IMR-90 (cell line): Measurements from ENCODE around the gene ARAP3. TPM values are rescaled to one million over a fixed set of nuclear protein-coding genes. Genes with fewer than 3 reads are reported as not detected.

ENCODE experiments used
- ATAC-seq: fragments of 200-7000 bp; cut with Tn5 transposase; 2 replicates; pipeline ENCODE4 v1.9.1; 2020; ENCODE audit warnings: low read depth, mild to moderate bottlenecking, moderate library complexity
- BruUV-seq: library from RNA; stranded (reverse); fragments of 400-500 nt; replicated peaks from 2 replicates; lab custom pipeline; 2021; lab: Mats Ljungman, UMichigan
- CTCF ChIA-PET: fragments of 300-600 bp; formaldehyde crosslinking; extraction: SDS; loops from one replicate; lab custom pipeline; 2021; ENCODE audit warnings: antibody characterized with exemption; lab: Yijun Ruan, JAX
- POLR2A ChIA-PET: fragments of 300-600 bp; sonication (Branson Sonifier 250); formaldehyde crosslinking; loops from one replicate; lab custom pipeline; 2022; ENCODE audit warnings: antibody characterized with exemption; ENCODE audit not compliant: unreplicated experiment; lab: Charles Lee
- DNase-seq: peaks from one replicate; pipeline ENCODE4 v3.0.0; 2013
- H2AFZ ChIP-seq: replicated peaks from 2 replicates; pipeline ENCODE3; 2013; ENCODE audit warnings: low read length, mild to moderate bottlenecking; ENCODE audit not compliant: poor library complexity
- H2AK5ac ChIP-seq: 2 replicates; pipeline ENCODE4 v1.6.1; 2013; ENCODE audit warnings: low read depth, low read length, inconsistent platforms
- H2AK9ac ChIP-seq: replicated peaks from 2 replicates; pipeline ENCODE3; 2013; ENCODE audit warnings: mild to moderate bottlenecking, low read depth, low read length, moderate library complexity; ENCODE audit not compliant: poor library complexity
- H2BK120ac ChIP-seq: 2 replicates; pipeline ENCODE4 v1.6.1; 2013; ENCODE audit warnings: low read depth, low read length, inconsistent platforms
- H2BK15ac ChIP-seq: 3 replicates; pipeline ENCODE4 v1.6.1; 2013; ENCODE audit warnings: low read depth, low read length, inconsistent platforms
- H2BK20ac ChIP-seq: 2 replicates; pipeline ENCODE4 v1.6.1; 2013; ENCODE audit warnings: low read depth, mild to moderate bottlenecking, inconsistent platforms, low read length, moderate library complexity
- H2BK5ac ChIP-seq: 2 replicates; pipeline ENCODE4 v1.6.1; 2013; ENCODE audit warnings: mild to moderate bottlenecking, low read depth, low read length, inconsistent platforms; ENCODE audit not compliant: poor library complexity, severe bottlenecking
- H3K14ac ChIP-seq: replicated peaks from 2 replicates; pipeline ENCODE4 v1.6.1; 2013; ENCODE audit warnings: low read depth, low read length, inconsistent platforms
- H3K18ac ChIP-seq: 2 replicates; pipeline ENCODE4 v1.6.1; 2013; ENCODE audit warnings: low read depth, low read length, control low read depth
- H3K23ac ChIP-seq: 2 replicates; pipeline ENCODE4 v1.6.1; 2013; ENCODE audit warnings: low read depth, low read length, inconsistent platforms
- H3K27ac ChIP-seq: 2 replicates; pipeline ENCODE4 v1.5.1; 2013; ENCODE audit warnings: mild to moderate bottlenecking, control low read depth, low read length; ENCODE audit not compliant: insufficient read depth
- H3K27me3 ChIP-seq: 2 replicates; pipeline ENCODE4 v1.6.1; 2013; ENCODE audit warnings: low read length; ENCODE audit not compliant: control insufficient read depth, insufficient read depth
- H3K36me3 ChIP-seq: 2 replicates; pipeline ENCODE4 v1.6.1; 2013; ENCODE audit warnings: low read length, mixed read lengths; ENCODE audit not compliant: control insufficient read depth, insufficient read depth
- H3K4ac ChIP-seq: 2 replicates; pipeline ENCODE4 v1.6.1; 2013; ENCODE audit warnings: low read depth, low read length, inconsistent platforms
- H3K4me1 ChIP-seq: 2 replicates; pipeline ENCODE4 v1.6.1; 2013; ENCODE audit warnings: low read length, mixed read lengths; ENCODE audit not compliant: control insufficient read depth, insufficient read depth
- H3K4me2 ChIP-seq: 2 replicates; pipeline ENCODE4 v1.6.1; 2013; ENCODE audit warnings: low read depth, mild to moderate bottlenecking, control low read depth, low read length, moderate library complexity
- H3K4me3 ChIP-seq: 2 replicates; pipeline ENCODE4 v1.5.1; 2013; ENCODE audit warnings: low read depth, mild to moderate bottlenecking, control low read depth, low read length, moderate library complexity; ENCODE audit not compliant: insufficient read depth
- H3K56ac ChIP-seq: 2 replicates; pipeline ENCODE4 v1.6.1; 2013; ENCODE audit warnings: low read length, inconsistent platforms; ENCODE audit not compliant: insufficient read depth; ENCODE audit errors: extremely low read depth
- H3K79me1 ChIP-seq, 2 experiments: 2 replicates each; pipeline ENCODE4 v1.6.1; 2013; ENCODE audit warnings: low read length in 2 of 2, inconsistent platforms in 1 of 2, low read depth in 1 of 2
- H3K9ac ChIP-seq: 2 replicates; pipeline ENCODE4 v1.6.1; 2013; ENCODE audit warnings: low read depth, low read length, control low read depth
- H3K9me1 ChIP-seq: 2 replicates; pipeline ENCODE4 v1.6.1; 2013; ENCODE audit warnings: low read length, inconsistent platforms; ENCODE audit not compliant: insufficient read depth
- H3K9me3 ChIP-seq: 2 replicates; pipeline ENCODE4 v1.6.1; 2013; ENCODE audit warnings: low read length; ENCODE audit not compliant: control insufficient read depth, insufficient read depth
- H4K20me1 ChIP-seq: 2 replicates; pipeline ENCODE4 v1.6.1; 2013; ENCODE audit warnings: low read length, inconsistent platforms; ENCODE audit not compliant: insufficient read depth
- H4K5ac ChIP-seq: 2 replicates; pipeline ENCODE4 v1.6.1; 2013; ENCODE audit warnings: mild to moderate bottlenecking, low read depth, low read length, control low read depth
- H4K8ac ChIP-seq, 2 experiments: 2 replicates each; pipeline ENCODE4 v1.6.1; 2013; ENCODE audit warnings: low read depth in 2 of 2, low read length in 2 of 2, control low read depth in 1 of 2, inconsistent platforms in 1 of 2
- H4K91ac ChIP-seq: 2 replicates; pipeline ENCODE4 v1.6.1; 2013; ENCODE audit warnings: low read depth, low read length, inconsistent platforms; ENCODE audit not compliant: insufficient read depth
- BHLHE40 ChIP-seq: fragments of 150-350 bp; IDR thresholded peaks from 2 replicates; pipeline ENCODE4 v1.6.1; 2016; ENCODE audit warnings: mild to moderate bottlenecking, low read depth, low read length
- CEBPB ChIP-seq: IDR thresholded peaks from 2 replicates; pipeline ENCODE4 v1.6.1; 2012; ENCODE audit warnings: low read depth, low read length, improper control_type of control experiment
- CHD1 ChIP-seq: IDR thresholded peaks from 2 replicates; pipeline ENCODE4 v1.6.1; 2012; ENCODE audit warnings: low read depth, low read length, improper control_type of control experiment
- CTCF ChIP-seq: conservative IDR thresholded peaks from 2 replicates; pipeline ENCODE4 v1.5.1; 2012; ENCODE audit warnings: mild to moderate bottlenecking, low read depth, low read length, improper control_type of control experiment
- ELK1 ChIP-seq: fragments of 150-350 bp; IDR thresholded peaks from 2 replicates; pipeline ENCODE4 v1.6.1; 2016; ENCODE audit warnings: low read depth, mild to moderate bottlenecking, low read length, moderate library complexity, borderline replicate concordance
- FOS ChIP-seq: fragments of 150-350 bp; IDR thresholded peaks from 2 replicates; pipeline ENCODE4 v1.6.1; 2016; ENCODE audit warnings: low read depth, low read length
- MAFK ChIP-seq: IDR thresholded peaks from 2 replicates; pipeline ENCODE4 v1.6.1; 2012; ENCODE audit warnings: low read depth, low read length, improper control_type of control experiment
- MAZ ChIP-seq: IDR thresholded peaks from 2 replicates; pipeline ENCODE4 v1.6.1; 2012; ENCODE audit warnings: low read depth, mild to moderate bottlenecking, low read length, improper control_type of control experiment, moderate library complexity, borderline replicate concordance
- MXI1 ChIP-seq: IDR thresholded peaks from 2 replicates; pipeline ENCODE4 v1.6.1; 2012; ENCODE audit warnings: low read depth, mild to moderate bottlenecking, low read length, moderate library complexity, borderline replicate concordance
- NFE2L2 ChIP-seq: fragments of 150-350 bp; IDR thresholded peaks from 2 replicates; pipeline ENCODE4 v1.6.1; 2016; ENCODE audit warnings: low read depth, mild to moderate bottlenecking, low read length
- POLR2A ChIP-seq: IDR thresholded peaks from 2 replicates; pipeline ENCODE4 v1.6.1; 2012; ENCODE audit warnings: mild to moderate bottlenecking, low read depth, low read length
- RAD21 ChIP-seq: IDR thresholded peaks from 2 replicates; pipeline ENCODE4 v1.6.1; 2012; ENCODE audit warnings: low read length, improper control_type of control experiment
- RCOR1 ChIP-seq: IDR thresholded peaks from 2 replicates; pipeline ENCODE4 v1.6.1; 2012; ENCODE audit warnings: mild to moderate bottlenecking, low read length, improper control_type of control experiment; ENCODE audit not compliant: insufficient replicate concordance
- RFX5 ChIP-seq: IDR thresholded peaks from 2 replicates; pipeline ENCODE4 v1.8.0; 2012; ENCODE audit warnings: low read depth, mild to moderate bottlenecking, low read length, moderate library complexity
- dilution Hi-C: fragments of 300-500 bp; cut with HindIII; formaldehyde crosslinking; loops from one replicate; pipeline ENCODE4 v1.14.3; 2018; ENCODE audit warnings: low sequenced_read_pairs; ENCODE audit not compliant: unreplicated experiment
- in situ Hi-C: fragments of 300-500 bp; cut with MboI; formaldehyde crosslinking; loops from 3 replicates; pipeline ENCODE4 v1.14.3; 2019; ENCODE audit warnings: low sequenced_read_pairs, inconsistent platforms, mixed read lengths
- intact Hi-C: fragments of 100-400 bp; cut with micrococcal nuclease; formaldehyde crosslinking; loops from 2 replicates; pipeline ENCODE4 v1.10.0; 2022
- polyA plus RNA-seq, 3 experiments: library from polyadenylated mRNA; depleted of rRNA; stranded (reverse); fragments of >200 nt; gene quantifications; 2 replicates each; pipeline ENCODE4 v1.2.3, GENCODE V29; 2012; ENCODE audit warnings: low replicate concordance in 1 of 3
- total RNA-seq: library from RNA; depleted of rRNA; stranded (reverse); fragments of >200 nt; gene quantifications from 2 replicates; pipeline ENCODE4 v1.2.3, GENCODE V29; 2012
- TF ChIP-seq, protein P1 (sequence below): fragments of 150-350 bp; IDR thresholded peaks from 2 replicates; pipeline ENCODE4 v1.6.1; 2017; ENCODE audit warnings: mild to moderate bottlenecking, antibody characterized with exemption, low read length, low read depth

ARAP3 gene
- total and polyA plus RNA-seq, 2 of the 4 experiments (the other 2 are of a cell fraction), result 2.2 to 6.9 TPM

GRCh38 chr5:141649972-141650371, 32.1 kb downstream of the ARAP3 start:
- DNase-seq (no peak), ATAC-seq (no peak)
- H2AK9ac ChIP-seq, result peak overlapping the region; percentile 37
- H3K18ac ChIP-seq, result no peak overlapping the region
- in situ Hi-C loops, result no loop called here
- peaks cover 31% of the 10 kb centered on the region for H3K36me3 ChIP-seq
- no TSS peak for BruUV-seq
- H2BK20ac ChIP-seq, result no peak overlapping the region
- no peak overlapping the region for H2BK15ac ChIP-seq
- no peak overlapping the region for H4K91ac ChIP-seq
- peaks cover 11% of the 10 kb centered on the region; the same call in 1 of the 2 replicates for H3K4me1 ChIP-seq
- intact Hi-C loops, result no loop called here
- peaks cover 3% of the 10 kb centered on the region; the same call in 1 of the 2 replicates for H4K20me1 ChIP-seq
- H3K79me1 ChIP-seq, result peaks cover 10 to 17% of the 10 kb centered on the region in 2 experiments
- H2BK5ac ChIP-seq, result no peak overlapping the region
- no peak overlapping the region for H3K27ac ChIP-seq
- H4K5ac ChIP-seq, result no peak overlapping the region
- H3K14ac ChIP-seq, result no peak overlapping the region
- H3K27me3 ChIP-seq, result no peaks in the 10 kb centered on the region
- no peak overlapping the region for H3K4ac ChIP-seq
- no peak overlapping the region for H4K8ac ChIP-seq
- H2AFZ ChIP-seq, result no peak overlapping the region
- H3K56ac ChIP-seq, result no peak overlapping the region
- no peak overlapping the region for H3K9ac ChIP-seq
- no peak overlapping the region for H3K4me2 ChIP-seq
- no peak overlapping the region for H2AK5ac ChIP-seq
- CTCF ChIA-PET, result no interaction called here
- no peak overlapping the region for H3K4me3 ChIP-seq
- no peaks in the 10 kb centered on the region for H3K9me3 ChIP-seq
- no peak overlapping the region for H2BK120ac ChIP-seq
- POLR2A ChIA-PET, result no interaction called here
- dilution Hi-C loops, result no loop called here
- H3K23ac ChIP-seq, result 0 out of 2 replicates have a peak overlapping the region, but pooled peaks have one; percentile 11
- TF ChIP-seq MAZ (no peak), RAD21 (no peak), RCOR1 (no peak), NFE2L2 (no peak), CEBPB (no peak), CHD1 (no peak), POLR2A (no peak), BHLHE40 (no peak), MXI1 (no peak), CTCF (no peak), ELK1 (no peak), RFX5 (no peak), FOS (no peak), MAFK (no peak)
- TF ChIP-seq, protein P1, sequence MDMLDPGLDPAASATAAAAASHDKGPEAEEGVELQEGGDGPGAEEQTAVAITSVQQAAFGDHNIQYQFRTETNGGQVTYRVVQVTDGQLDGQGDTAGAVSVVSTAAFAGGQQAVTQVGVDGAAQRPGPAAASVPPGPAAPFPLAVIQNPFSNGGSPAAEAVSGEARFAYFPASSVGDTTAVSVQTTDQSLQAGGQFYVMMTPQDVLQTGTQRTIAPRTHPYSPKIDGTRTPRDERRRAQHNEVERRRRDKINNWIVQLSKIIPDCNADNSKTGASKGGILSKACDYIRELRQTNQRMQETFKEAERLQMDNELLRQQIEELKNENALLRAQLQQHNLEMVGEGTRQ, result no peak
- no peaks in the 10 kb centered on the region; the same call in 1 of the 2 replicates for H3K9me1 ChIP-seq
